Measurements from ENCODE around the gene ST6GALNAC1.

GRCh38 chr17:76677406-76677805 lies 33.8 kb upstream of the ST6GALNAC1 start:
- no peak for TF ChIP-seq CTCF (IDR thresholded peaks at IDR 0.05)
- no peak for TF ChIP-seq POLR2A (IDR thresholded peaks at IDR 0.05)
- no peak for TF ChIP-seq POLR2AphosphoS5 (IDR thresholded peaks at IDR 0.05; ENCODE audit: insufficient read depth in 1 of 2, low read depth in 1 of 2)

Data from vagina (tissue), 2 donors.